H7 (cell line): ENCODE results near the gene CREBBP. TPM values are rescaled to one million over a fixed set of nuclear protein-coding genes. Genes with fewer than 3 reads are reported as not detected.

Source experiments
- DNase-seq: peaks from one replicate; pipeline ENCODE4 v3.0.0; 2012
- H3K27me3 ChIP-seq: 2 replicates; pipeline ENCODE4 v1.6.0; 2011; ENCODE audit warnings: mild to moderate bottlenecking, low read length; ENCODE audit not compliant: control insufficient read depth, insufficient read depth
- H3K36me3 ChIP-seq: replicated peaks from 2 replicates; pipeline ENCODE4 v1.5.1; 2011; ENCODE audit warnings: low read length; ENCODE audit not compliant: control insufficient read depth, insufficient read depth
- H3K4me3 ChIP-seq: 2 replicates; pipeline ENCODE4 v1.5.1; 2011; ENCODE audit warnings: low read depth, mild to moderate bottlenecking, control low read depth, low read length, moderate library complexity; ENCODE audit not compliant: insufficient read depth
- total RNA-seq: library from RNA; depleted of rRNA; stranded (reverse); fragments of >200 nt; shearing (Covaris generic); gene quantifications from 2 replicates; pipeline ENCODE4 v1.2.3, GENCODE V29; 2014

The CREBBP gene
- total RNA-seq, 1 experiment from 2014 or later: 11.7 TPM

GRCh38 chr16:3730161-3731125 lies 150.1 kb downstream of the CREBBP start:
- DNase-seq: peak; percentile 34
- H3K36me3 ChIP-seq: peaks cover 39% of the 10 kb centered on the region
- H3K4me3 ChIP-seq: no peak overlapping the region
- no peaks in the 10 kb centered on the region for H3K27me3 ChIP-seq

- Histone ChIP-seq H3K36me3 (peaks cover 37% of the 10 kb centered on the region), H3K4me3 (no peak overlapping the region), H3K27me3 (no peaks in the 10 kb centered on the region)
- DNase-seq: peak; percentile 47
Measured at GRCh38 chr16:3729161-3730112, 151.1 kb downstream of the CREBBP start.

- peak; percentile 32 for DNase-seq
- no peak overlapping the region for H3K4me3 ChIP-seq
- no peaks in the 10 kb centered on the region for H3K27me3 ChIP-seq
Measured at GRCh38 chr16:3728424-3729160, 151.9 kb downstream of the CREBBP start.

GRCh38 chr16:3727806-3728381 lies 152.6 kb downstream of the CREBBP start:
- Histone ChIP-seq H3K27me3 (no peaks in the 10 kb centered on the region), H3K4me3 (no peak overlapping the region), H3K36me3 (peaks cover 31% of the 10 kb centered on the region)
- DNase-seq: no peak

More at GRCh38 chr16:3728424-3729160, 151.9 kb downstream of the CREBBP start:
- H3K36me3 ChIP-seq: peaks cover 32% of the 10 kb centered on the region

- H3K4me3 ChIP-seq: no peak overlapping the region
- H3K36me3 ChIP-seq: peaks cover 21% of the 10 kb centered on the region
- DNase-seq: no peak
- no peaks in the 10 kb centered on the region for H3K27me3 ChIP-seq
Measured at GRCh38 chr16:3726021-3726687, 154.4 kb downstream of the CREBBP start.

GRCh38 chr16:3725276-3725675 lies 155.2 kb downstream of the CREBBP start:
- no peak overlapping the region for H3K4me3 ChIP-seq
- DNase-seq: no peak
- H3K36me3 ChIP-seq: peaks cover 13% of the 10 kb centered on the region
- H3K27me3 ChIP-seq: no peaks in the 10 kb centered on the region

GRCh38 chr16:3722508-3722907 lies 158.0 kb downstream of the CREBBP start:
- no peak for DNase-seq
- peaks cover under 1% of the 10 kb centered on the region for H3K36me3 ChIP-seq
- no peak overlapping the region for H3K4me3 ChIP-seq
- no peaks in the 10 kb centered on the region for H3K27me3 ChIP-seq

GRCh38 chr16:3720418-3720817 lies 160.1 kb downstream of the CREBBP start:
- no peaks in the 10 kb centered on the region for H3K27me3 ChIP-seq
- DNase-seq: no peak
- no peak overlapping the region for H3K4me3 ChIP-seq
- no peaks in the 10 kb centered on the region for H3K36me3 ChIP-seq

GRCh38 chr16:3718628-3719027 lies 161.9 kb downstream of the CREBBP start:
- DNase-seq: no peak
- peaks cover 1% of the 10 kb centered on the region for H3K36me3 ChIP-seq
- H3K4me3 ChIP-seq: no peak overlapping the region
- H3K27me3 ChIP-seq: no peaks in the 10 kb centered on the region

- Histone ChIP-seq H3K27me3 (no peaks in the 10 kb centered on the region), H3K4me3 (peak overlapping the region; percentile 99), H3K36me3 (peaks cover 2% of the 10 kb centered on the region)
- DNase-seq: no peak
Measured at GRCh38 chr16:3718019-3718391, 162.5 kb downstream of the CREBBP start.

- Histone ChIP-seq H3K27me3 (no peaks in the 10 kb centered on the region), H3K36me3 (peaks cover 2% of the 10 kb centered on the region), H3K4me3 (peak within 1 kb of the TSS; percentile 99)
- DNase-seq: peak; percentile 97
Measured at GRCh38 chr16:3717235-3718018, 163.1 kb downstream of the CREBBP start, which contains the start of gene TRAP1. TSS of gene TRAP1 (minus strand) at chr16:3717524. CDS start at chr16:3717508, 16 bp downstream.

- peak; percentile 81 for DNase-seq
- Histone ChIP-seq H3K36me3 (peaks cover 2% of the 10 kb centered on the region), H3K27me3 (no peaks in the 10 kb centered on the region), H3K4me3 (peak overlapping the region; percentile 99)
Measured at GRCh38 chr16:3716831-3717234, 163.7 kb downstream of the CREBBP start.

- H3K36me3 ChIP-seq: peaks cover 2% of the 10 kb centered on the region
- no peaks in the 10 kb centered on the region for H3K27me3 ChIP-seq
- H3K4me3 ChIP-seq: no peak overlapping the region
- DNase-seq: no peak
Measured at GRCh38 chr16:3715430-3715829, 165.1 kb downstream of the CREBBP start.
